H1 (cell line): ENCODE measurements around the gene CCDC7.

Experiments used
- EP300 ChIP-seq, 2 experiments: IDR thresholded peaks; 1 replicate in 1 of 2; 2 replicates in 1 of 2; pipeline ENCODE4 v1.6.1; 2011 to 2012; ENCODE audit warnings: low read depth in 2 of 2, low read length in 2 of 2, mild to moderate bottlenecking in 2 of 2, borderline replicate concordance in 1 of 2, inconsistent platforms in 1 of 2, moderate library complexity in 1 of 2
- POLR2AphosphoS5 ChIP-seq: IDR thresholded peaks from 2 replicates; pipeline ENCODE4 v1.6.1; 2011; ENCODE audit warnings: low read depth, low read length

GRCh38 chr10:32402499-32402898 is 43.4 kb upstream of the CCDC7 start:
- TF ChIP-seq POLR2AphosphoS5 (no peak), EP300 (IDR thresholded peaks at IDR 0.05; ENCODE audit: borderline replicate concordance in 1 of 2, low read depth in 2 of 2, low read length in 2 of 2) (no peak)
